ENCODE data around the gene RAPGEF6.
"Not testable (repeated sequence)": the region's sequence is repeated elsewhere in the genome, so short reads cannot be mapped to it uniquely, and the experiment has no call there.

Gene RAPGEF6

GRCh38 chr5:131381021-131381420, 254.0 kb downstream of the RAPGEF6 start:
- DNase-seq: no peak

GRCh38 chr5:131380238-131380637, 254.8 kb downstream of the RAPGEF6 start:
- not testable (repeated sequence) for DNase-seq

- no peak for DNase-seq
Measured at GRCh38 chr5:131379723-131380122, 255.3 kb downstream of the RAPGEF6 start.

- DNase-seq: no peak
Measured at GRCh38 chr5:131378721-131379541, 256.1 kb downstream of the RAPGEF6 start.

GRCh38 chr5:131377785-131378325, 257.2 kb downstream of the RAPGEF6 start:
- DNase-seq: no peak

GRCh38 chr5:131377346-131377745, 257.7 kb downstream of the RAPGEF6 start:
- DNase-seq: no peak

- DNase-seq: no peak
Measured at GRCh38 chr5:131375351-131375750, 259.7 kb downstream of the RAPGEF6 start.

All from DMS79 (cell line).